ENCODE data around the gene TIMP2.

Gene TIMP2

GRCh38 chr17:78901806-78902205 is 23.4 kb downstream of the TIMP2 start:
- H3K9ac ChIP-seq: no peak overlapping the region; a peak in 1 of 22 replicates
- H3K4me2 ChIP-seq: no peak overlapping the region
- H3K9me3 ChIP-seq (replicated peaks in 1 of 11): no peaks in the 10 kb centered on the region
- H3K36me3 ChIP-seq: peaks cover 25 to 92% (median 70%) of the 10 kb centered on the region in 11 experiments
- H3K4me1 ChIP-seq: peaks cover 25 to 53% (median 32%) of the 10 kb centered on the region in 10 experiments
- no peaks in the 10 kb centered on the region for H3K27me3 ChIP-seq
- H3K4me3 ChIP-seq: no peak overlapping the region
- TF ChIP-seq Cebpa-rat (IDR thresholded peaks at IDR 0.05): no peak
- H4K20me1 ChIP-seq: peaks cover 44 to 100% (median 81%) of the 10 kb centered on the region in 11 experiments; a peak in 21 of 22 replicates
- peak overlapping the region in 1 of 11 experiments; percentile 34; a peak in 1 of 22 replicates for H3K27ac ChIP-seq

GRCh38 chr17:78900816-78901215 is 24.4 kb downstream of the TIMP2 start:
- H3K27ac ChIP-seq: no peak overlapping the region

GRCh38 chr17:78899361-78900260 is 25.6 kb downstream of the TIMP2 start:
- no peak for TF ChIP-seq Cebpa-rat (IDR thresholded peaks at IDR 0.05)
- H3K36me3 ChIP-seq: peaks cover 25 to 89% (median 60%) of the 10 kb centered on the region in 11 experiments
- H3K9ac ChIP-seq: no peak overlapping the region
- H3K27me3 ChIP-seq: no peaks in the 10 kb centered on the region
- peaks cover 39 to 59% (median 44%) of the 10 kb centered on the region in 10 experiments for H3K4me1 ChIP-seq
- peak overlapping the region in 2 of 11 experiments; percentile 8 to 30; a peak in 1 of 22 replicates for H3K27ac ChIP-seq
- H3K9me3 ChIP-seq (replicated peaks in 1 of 11): no peaks in the 10 kb centered on the region
- H4K20me1 ChIP-seq: peaks cover 60 to 100% (median 94%) of the 10 kb centered on the region in 11 experiments; a peak in 21 of 22 replicates
- no peak overlapping the region for H3K4me3 ChIP-seq
- no peak overlapping the region for H3K4me2 ChIP-seq

More at GRCh38 chr17:78900816-78901215, 24.4 kb downstream of the TIMP2 start:
- Histone ChIP-seq H3K9ac (0 out of 22 replicates have a peak overlapping the region, but pooled peaks of 1 of the 11 experiments have one; percentile 24), H3K4me2 (no peak overlapping the region), H3K9me3 (replicated peaks in 1 of 11) (no peaks in the 10 kb centered on the region), H3K27me3 (no peaks in the 10 kb centered on the region), H3K4me3 (no peak overlapping the region), H3K36me3 (peaks cover 25 to 97% (median 67%) of the 10 kb centered on the region in 11 experiments), H4K20me1 (peaks cover 53 to 100% (median 90%) of the 10 kb centered on the region in 11 experiments; a peak in 21 of 22 replicates), H3K4me1 (peaks cover 34 to 59% (median 40%) of the 10 kb centered on the region in 10 experiments)
- TF ChIP-seq Cebpa-rat (IDR thresholded peaks at IDR 0.05): no peak

GRCh38 chr17:78898947-78899346 is 26.2 kb downstream of the TIMP2 start:
- no peaks in the 10 kb centered on the region for H3K9me3 ChIP-seq (replicated peaks in 1 of 11)
- no peak overlapping the region for H3K9ac ChIP-seq
- no peak overlapping the region for H3K4me2 ChIP-seq
- H3K27me3 ChIP-seq: no peaks in the 10 kb centered on the region
- no peak for TF ChIP-seq Cebpa-rat (IDR thresholded peaks at IDR 0.05)
- peaks cover 39 to 59% (median 44%) of the 10 kb centered on the region in 10 experiments for H3K4me1 ChIP-seq
- peak overlapping the region in 1 of 11 experiments; percentile 8; a peak in 1 of 22 replicates for H3K27ac ChIP-seq
- no peak overlapping the region for H3K4me3 ChIP-seq
- peaks cover 25 to 82% (median 53%) of the 10 kb centered on the region in 11 experiments for H3K36me3 ChIP-seq
- peaks cover 62 to 100% (median 95%) of the 10 kb centered on the region in 11 experiments for H4K20me1 ChIP-seq

GRCh38 chr17:78898075-78898836 is 26.9 kb downstream of the TIMP2 start:
- no peak for TF ChIP-seq Cebpa-rat (IDR thresholded peaks at IDR 0.05)
- Histone ChIP-seq H3K4me3 (no peak overlapping the region), H3K27me3 (no peaks in the 10 kb centered on the region), H3K9ac (no peak overlapping the region), H3K4me2 (no peak overlapping the region), H3K36me3 (peaks cover 25 to 78% (median 53%) of the 10 kb centered on the region in 11 experiments), H3K27ac (no peak overlapping the region), H4K20me1 (peaks cover 62 to 100% (median 95%) of the 10 kb centered on the region in 11 experiments), H3K4me1 (peaks cover 39 to 59% (median 44%) of the 10 kb centered on the region in 10 experiments), H3K9me3 (replicated peaks in 1 of 11) (no peaks in the 10 kb centered on the region)

GRCh38 chr17:78897664-78898047 is 27.5 kb downstream of the TIMP2 start:
- peaks cover 39 to 60% (median 44%) of the 10 kb centered on the region in 10 experiments for H3K4me1 ChIP-seq
- H3K27ac ChIP-seq: 0 out of 22 replicates have a peak overlapping the region, but pooled peaks of 1 of the 11 experiments have one; percentile 18
- no peaks in the 10 kb centered on the region for H3K9me3 ChIP-seq (replicated peaks in 1 of 11)
- H3K4me3 ChIP-seq: no peak overlapping the region
- H4K20me1 ChIP-seq: peaks cover 57 to 100% (median 95%) of the 10 kb centered on the region in 11 experiments
- no peak overlapping the region for H3K9ac ChIP-seq
- no peaks in the 10 kb centered on the region for H3K27me3 ChIP-seq
- peaks cover 22 to 73% (median 48%) of the 10 kb centered on the region in 11 experiments for H3K36me3 ChIP-seq
- no peak for TF ChIP-seq Cebpa-rat (IDR thresholded peaks at IDR 0.05)
- peak overlapping the region in 1 of 11 experiments; percentile 16; a peak in 1 of 22 replicates for H3K4me2 ChIP-seq

GRCh38 chr17:78896834-78897663 is 28.1 kb downstream of the TIMP2 start:
- peaks cover 43 to 66% (median 47%) of the 10 kb centered on the region in 10 experiments for H3K4me1 ChIP-seq
- peak overlapping the region in 2 of 11 experiments; percentile 22 to 52; a peak in 4 of 22 replicates for H3K4me2 ChIP-seq
- TF ChIP-seq Cebpa-rat (IDR thresholded peaks at IDR 0.05): no peak
- H3K9ac ChIP-seq: peak overlapping the region in 3 of 11 experiments; percentile 26 to 45 (median 29); a peak in 4 of 22 replicates
- H3K27me3 ChIP-seq: no peaks in the 10 kb centered on the region
- peaks cover 22 to 66% (median 42%) of the 10 kb centered on the region in 11 experiments for H3K36me3 ChIP-seq
- H3K27ac ChIP-seq: peak overlapping the region in 3 of 11 experiments; percentile 9 to 38 (median 18); a peak in 2 of 22 replicates
- no peaks in the 10 kb centered on the region for H3K9me3 ChIP-seq (replicated peaks in 1 of 11)
- peaks cover 54 to 100% (median 92%) of the 10 kb centered on the region in 11 experiments for H4K20me1 ChIP-seq
- no peak overlapping the region for H3K4me3 ChIP-seq

All from BLaER1 treated with 17β-estradiol and CSF1 and Interleukin-3, amounts not matched to agents 10 nM and 100 nM (cell line).